NCI-H526 (cell line): ENCODE data around the gene SENP8.
"Not testable (repeated sequence)": the region's sequence is repeated elsewhere in the genome, so short reads cannot be mapped to it uniquely, and the experiment has no call there.

ENCODE experiments used
- DNase-seq, 2 experiments: peaks; one replicate each; lab custom pipeline; 2025; lab: John Stamatoyannopoulos, UW

Gene SENP8

DNA sequence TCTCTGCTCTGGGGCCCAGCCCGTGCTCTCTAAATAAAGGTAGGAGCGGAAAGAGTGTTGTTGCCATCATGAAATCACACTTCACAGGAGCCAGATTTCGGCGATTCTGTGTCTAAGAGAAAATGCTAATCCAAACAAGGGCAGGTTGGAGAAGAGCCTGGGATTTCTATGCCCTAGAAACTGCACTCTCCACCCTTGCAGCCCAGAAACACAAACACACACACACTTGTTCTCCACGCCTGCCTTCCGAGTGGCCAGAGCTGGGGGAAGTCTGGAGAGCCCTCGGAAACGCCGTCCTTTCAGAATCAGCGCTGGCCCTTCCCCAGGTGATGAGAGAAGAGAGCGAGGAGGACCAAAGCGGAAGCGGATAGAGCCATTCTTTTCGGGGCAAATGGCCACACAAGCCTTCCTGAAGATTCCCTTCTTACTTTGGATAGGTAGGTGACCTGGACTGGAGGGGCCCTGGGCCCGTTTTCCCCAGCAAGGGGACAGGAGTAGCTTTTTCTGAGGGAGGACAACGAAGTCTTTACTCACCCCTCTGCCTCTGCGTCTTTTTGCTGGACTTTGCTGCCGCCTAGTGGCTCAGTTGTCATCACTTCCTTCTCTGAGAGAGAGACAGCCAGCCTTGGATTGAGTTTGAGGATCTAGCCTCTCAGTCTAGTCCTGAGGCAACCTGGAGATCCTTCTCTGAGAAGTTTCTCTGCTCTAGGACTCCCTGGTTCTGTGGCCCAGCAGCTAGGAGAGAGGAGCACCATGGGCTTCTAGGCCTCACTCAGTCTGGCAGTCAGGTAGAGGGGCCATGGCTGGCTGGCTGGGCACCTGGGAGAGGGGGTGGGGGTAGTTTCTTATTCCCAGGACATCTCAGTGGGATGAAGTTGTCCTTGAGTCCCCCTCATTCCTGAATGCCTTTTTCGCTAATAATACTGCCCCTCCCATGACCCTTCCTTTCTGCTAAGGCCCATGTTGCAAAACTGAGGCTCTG is 37.7 kb downstream of the SENP8 start:
- peak; percentile 74 to 91 for DNase-seq

DNA sequence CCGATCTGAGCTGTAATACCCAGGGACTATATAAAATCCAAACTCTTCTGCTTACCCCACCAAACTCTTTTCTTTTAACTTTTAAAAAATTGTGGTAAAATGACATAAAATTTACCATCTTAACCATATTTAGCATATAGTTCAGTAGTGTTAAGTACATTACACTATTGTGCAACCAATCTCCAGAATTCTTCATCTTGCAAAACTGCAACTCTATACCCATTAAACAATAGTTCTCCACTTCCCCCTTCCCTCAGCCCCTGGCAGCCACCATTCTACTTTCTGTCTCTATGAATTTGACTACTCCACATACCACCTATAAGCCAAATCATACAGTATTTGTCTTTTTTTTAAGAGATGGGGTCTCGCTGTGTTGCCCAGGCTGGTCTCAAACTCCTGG is 38.7 kb downstream of the SENP8 start:
- no peak for DNase-seq

DNA sequence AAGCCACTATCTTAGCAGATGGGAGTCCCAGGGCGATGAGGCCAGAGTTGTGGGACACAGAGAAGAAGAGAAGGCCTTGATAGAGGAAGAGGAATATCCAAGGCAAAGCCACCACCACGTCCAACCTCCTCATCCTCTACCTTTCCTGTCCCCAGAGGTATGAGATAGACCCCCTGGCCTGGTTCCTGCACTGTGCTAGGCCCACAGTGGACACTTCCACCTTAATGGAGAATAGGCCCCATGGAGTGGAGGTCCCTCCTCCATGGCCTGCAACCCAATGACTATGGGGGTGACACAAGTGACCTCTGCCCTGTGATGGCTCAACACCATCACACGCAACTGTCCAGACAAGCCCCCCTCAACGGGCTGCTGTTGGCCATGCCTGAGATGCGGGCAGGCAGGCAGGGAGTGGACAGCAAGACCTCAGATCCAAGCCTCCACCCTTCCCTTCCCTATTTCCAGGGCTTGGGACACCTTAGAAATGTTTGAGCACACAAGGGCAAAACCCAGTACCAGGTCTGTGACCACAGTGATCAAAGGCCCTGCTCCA is 42.6 kb downstream of the SENP8 start:
- DNase-seq = no peak

DNA sequence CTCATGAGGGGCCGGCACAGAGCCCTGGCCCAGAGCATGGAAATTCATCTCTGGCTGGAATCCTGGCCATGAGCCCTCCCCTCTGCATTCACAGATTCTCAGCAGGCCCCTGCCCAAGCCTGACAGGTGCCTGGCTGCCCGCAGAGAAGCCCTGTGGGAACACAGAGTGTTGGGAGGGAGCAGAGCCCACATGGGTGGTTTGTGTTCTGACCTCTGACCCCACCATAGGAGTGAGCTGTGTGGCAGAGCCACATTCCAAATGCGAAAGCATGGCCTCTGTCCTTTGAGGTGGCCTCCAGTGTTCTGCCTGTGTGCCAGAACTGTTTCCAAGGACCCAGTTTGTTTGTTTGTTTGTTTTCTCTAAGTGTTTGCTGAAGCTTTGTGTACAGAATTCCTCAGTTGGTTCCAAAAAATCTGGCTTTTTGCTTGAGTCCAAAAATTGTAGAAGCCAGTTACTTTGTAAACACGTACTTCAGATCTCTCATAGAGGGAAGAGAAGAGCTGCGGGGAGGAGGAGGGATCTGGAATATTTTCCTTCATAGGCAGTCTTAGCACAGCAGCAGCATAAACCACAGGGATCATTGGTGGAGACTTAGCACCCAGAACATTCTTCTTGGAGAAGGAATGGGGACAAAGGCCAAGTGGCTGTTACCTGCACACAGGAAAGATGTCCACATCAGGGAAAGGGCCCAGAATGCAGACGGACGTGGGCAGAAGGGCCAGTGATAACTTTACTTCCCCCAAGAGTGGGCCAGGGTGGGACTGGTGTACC is 43.3 kb downstream of the SENP8 start:
- DNase-seq = no peak

DNA sequence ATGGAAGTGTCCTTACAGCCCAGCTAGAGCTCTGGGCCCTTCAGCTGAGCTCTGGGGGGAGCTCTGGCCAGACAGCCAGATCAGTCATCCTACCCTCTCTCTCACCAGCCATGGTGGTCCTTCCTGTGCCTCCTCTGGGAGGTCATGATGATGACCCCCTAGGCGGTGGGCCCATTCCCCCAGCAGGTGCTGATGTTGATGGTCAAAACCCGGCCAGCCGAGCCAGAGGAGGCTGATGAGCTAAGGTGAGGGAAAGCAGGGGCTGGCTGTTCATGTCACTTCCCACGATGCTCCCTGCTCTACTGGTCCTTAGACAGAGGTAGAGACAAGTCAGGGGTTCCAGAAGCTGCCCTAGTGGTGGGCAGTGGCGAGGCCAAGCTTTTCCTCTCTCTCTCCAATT is 44.4 kb downstream of the SENP8 start:
- no peak for DNase-seq

DNA sequence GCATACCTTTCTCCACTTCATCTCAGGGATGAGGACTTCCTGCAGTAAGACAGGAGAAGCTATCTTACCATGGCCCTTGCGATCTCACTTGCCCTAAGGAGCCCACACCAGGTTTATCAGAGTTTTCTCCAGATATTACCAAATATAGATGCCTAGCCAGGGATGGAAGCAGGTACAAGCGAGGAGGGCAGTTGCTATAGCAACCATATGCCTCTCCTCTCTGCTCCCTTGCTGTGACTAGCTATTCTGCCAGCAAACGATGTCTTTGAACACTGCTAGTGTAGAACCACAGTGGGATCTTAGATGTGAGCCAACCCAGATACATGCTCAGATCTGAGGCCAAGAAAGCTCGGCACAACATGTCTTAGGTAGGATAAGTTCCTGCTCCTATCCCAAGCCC is 45.5 kb downstream of the SENP8 start:
- DNase-seq = no peak

DNA sequence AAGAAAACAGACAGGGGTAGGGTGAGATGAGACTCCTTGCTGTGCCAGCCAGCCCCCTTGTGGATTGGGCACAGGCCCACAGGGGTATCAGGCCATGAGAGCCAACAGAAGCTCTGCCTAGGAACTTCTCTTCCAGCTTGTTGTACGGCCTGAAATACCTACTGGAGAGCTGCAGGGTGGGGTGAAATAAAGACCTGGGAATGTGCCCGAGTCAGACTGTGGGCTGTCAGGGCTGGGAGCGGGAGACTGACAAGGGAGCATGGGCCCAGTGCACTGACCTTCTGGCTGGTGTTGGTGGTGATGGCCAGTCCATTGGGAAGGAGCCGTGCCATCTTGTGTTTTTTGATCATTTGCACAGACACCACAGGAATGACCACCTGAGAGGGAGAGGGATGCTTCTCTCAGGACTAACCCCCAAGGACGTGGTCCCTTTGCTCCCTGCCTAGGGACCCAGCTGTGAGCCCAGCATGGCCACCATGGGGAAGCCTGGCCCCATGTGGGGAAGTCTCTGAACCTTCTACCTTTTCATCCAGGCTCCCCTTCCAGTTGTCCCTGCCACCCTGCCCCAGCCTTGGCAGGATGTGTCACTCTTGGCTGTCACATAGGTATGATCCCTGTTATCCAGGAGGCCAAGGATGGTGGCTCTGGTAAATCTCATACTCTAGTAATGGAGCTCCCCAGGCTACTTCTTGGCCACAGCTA is 48.7 kb downstream of the SENP8 start:
- no peak for DNase-seq

DNA sequence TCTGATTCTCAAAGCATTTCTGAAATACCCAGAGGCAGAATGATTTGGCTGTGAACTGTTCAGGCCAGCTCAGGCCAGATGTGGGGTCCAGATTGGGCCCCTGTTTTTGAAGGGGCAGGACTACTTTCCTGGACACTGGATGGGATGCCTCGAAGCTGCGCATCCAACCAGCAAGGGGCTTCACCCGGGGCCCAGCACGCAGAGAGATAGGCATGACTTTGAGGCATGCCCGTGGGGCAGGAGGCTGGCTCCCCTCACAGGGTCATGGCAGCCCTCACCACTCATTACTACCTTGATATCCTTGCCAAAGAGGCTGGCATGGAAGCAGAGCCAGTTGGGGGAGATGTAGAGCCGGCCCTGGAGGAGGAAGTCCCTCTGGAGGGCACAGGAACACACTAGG is 49.2 kb downstream of the SENP8 start:
- no peak for DNase-seq

DNA sequence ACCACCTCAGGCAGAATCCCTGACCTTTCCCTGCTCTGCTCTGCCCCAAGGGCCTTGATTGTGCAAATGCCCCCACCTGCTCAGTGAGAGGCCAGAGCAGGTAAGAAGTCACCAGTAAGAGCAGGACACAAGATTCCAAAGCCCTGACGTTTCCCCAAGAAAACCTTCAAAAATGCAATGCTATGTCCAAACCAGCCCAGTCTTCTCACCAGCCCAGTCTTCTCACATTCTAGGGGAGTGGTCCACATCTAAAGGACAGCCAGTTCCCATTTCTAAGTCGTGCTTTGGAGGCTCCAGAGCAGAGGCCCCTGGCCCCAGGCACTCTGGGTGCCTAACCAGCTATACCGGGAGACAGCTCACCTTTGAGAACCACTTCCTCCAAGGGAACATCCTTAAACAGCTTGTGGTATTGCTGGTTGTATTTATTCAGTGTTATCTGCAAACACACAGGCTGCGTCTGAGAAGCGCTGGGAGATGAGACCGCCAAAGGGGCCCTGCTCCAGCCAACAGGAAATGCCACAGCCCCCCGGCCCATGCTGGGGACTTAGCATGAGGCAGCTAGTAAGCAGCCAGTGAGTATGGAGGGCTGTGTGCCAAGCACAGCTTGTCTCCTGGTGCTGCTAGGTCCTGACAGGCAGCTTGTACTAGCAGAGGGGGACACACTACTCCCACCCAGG is 50.1 kb downstream of the SENP8 start:
- DNase-seq = no peak

DNA sequence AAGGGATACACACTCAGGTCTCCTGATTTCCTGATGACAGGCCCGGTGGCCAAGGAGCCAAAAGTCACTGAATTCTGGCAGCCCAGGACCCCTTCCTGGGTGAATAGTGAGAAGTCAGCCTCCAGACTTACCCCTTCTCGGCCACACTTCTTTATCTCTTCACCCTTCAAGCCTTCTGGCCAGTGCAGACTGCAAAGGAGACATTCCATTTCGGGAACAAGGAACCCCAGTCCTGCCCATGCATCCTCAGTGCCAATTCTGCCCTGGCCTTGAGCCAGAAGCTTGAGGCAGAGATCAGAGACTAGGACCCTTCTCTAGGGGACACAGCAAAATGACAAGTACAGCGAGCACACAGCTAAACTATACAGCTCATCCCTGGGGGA is 50.6 kb downstream of the SENP8 start:
- DNase-seq = no peak

DNA sequence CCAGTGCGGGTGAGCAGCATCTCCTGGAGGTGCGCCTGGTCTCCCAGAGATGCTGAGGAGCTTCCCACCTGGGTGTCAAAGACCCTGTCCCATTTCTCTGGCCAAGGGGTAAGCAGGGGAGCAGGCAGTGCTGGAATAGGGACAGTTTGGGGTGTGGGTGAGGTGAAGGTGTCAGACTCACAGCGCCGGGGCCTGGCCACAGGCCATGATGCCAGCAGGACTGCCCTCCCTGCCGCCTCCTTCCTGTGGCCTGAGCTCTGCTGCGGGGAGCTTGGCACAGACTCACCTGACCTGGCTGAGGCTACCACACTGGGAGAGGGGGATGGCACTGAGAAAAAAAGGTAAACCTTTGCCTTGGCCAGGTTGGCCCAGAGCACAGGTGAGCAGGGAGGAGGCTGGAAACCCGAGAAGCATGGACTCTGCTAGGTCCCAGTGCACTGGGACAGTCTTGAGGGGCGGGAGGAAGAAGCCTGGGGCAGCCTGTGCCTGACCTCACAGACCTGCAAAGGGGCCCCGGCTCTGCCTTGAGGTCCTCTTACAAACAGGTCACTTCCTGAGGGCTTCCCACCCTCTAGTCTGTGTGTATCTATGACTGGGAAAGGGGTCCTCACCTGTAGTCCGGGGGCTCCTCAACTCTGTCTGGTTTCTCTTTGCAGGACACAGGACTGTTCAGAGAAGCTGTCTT is 51.2 kb downstream of the SENP8 start:
- DNase-seq = no peak

DNA sequence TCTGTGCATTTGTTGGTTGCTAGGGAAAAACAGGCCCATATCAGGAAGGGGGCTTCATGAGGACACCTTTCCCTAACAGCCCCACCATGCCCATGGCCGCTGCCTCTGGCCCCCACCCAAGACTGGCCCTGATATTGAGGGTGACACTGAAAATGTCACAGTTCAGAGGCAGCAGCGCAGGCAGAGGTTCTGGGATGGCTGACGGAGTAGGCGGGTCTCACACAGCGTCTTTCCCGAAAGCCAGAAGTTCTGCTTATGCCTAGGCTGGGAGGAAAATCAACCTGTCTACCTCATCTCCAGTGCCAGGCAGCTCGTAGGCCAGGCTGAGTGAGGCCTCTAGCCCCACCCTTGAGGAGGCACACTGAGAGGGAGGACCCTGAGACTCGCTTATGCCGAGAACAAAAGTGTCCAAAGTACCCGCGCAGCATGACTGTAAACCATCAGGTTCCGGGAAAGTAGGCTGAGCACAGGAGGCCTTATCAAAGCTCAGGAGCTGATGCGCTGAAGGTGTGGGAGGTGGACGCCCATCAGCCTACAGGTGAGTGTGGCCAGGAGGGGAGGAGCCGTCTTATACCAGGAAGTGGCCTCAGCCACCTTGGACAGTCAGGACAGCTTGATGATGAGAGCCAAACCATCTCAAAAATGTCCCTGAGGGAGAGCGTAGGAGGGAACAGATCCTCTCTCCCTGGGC is 51.9 kb downstream of the SENP8 start:
- DNase-seq = no peak

DNA sequence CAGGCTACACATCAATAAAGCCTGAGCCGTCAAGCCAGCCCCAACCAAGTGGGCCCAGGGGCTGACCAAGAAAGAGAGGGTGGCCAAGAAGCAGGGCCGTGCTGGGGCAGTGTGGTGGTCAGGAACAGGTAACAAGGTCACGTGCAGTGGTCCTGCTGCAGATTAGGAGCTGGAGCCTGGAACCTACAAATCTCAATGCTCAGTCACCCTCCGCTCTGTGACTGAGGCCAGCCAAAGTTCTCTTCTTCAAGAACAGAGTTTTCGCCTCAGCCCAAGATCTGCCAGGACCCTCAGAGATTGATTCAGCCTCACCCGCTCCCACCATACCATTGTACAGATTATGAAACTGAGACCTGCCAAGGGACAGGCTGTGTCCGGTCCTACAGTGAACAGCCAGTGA is 52.5 kb downstream of the SENP8 start:
- no peak for DNase-seq

DNA sequence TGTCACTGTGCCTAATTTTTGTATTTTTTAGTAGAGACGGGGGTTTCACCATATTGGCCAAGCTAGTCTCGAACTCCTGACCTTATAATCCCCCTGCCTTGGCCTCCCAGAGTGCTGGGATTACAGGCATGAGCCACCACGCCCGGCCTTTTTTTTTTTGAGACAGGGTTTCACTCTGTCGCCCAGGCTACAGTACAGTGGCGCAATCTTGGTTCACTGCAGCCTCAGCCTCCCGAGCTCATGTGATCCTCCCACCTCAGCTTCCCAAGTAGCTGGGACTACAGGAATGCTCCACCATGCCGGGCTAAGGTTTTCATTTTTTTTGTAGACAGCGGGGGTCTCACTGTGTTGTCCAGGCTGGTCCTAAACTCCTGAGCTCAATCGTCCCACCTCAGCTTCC is 53.8 kb downstream of the SENP8 start:
- not testable (repeated sequence) for DNase-seq

DNA sequence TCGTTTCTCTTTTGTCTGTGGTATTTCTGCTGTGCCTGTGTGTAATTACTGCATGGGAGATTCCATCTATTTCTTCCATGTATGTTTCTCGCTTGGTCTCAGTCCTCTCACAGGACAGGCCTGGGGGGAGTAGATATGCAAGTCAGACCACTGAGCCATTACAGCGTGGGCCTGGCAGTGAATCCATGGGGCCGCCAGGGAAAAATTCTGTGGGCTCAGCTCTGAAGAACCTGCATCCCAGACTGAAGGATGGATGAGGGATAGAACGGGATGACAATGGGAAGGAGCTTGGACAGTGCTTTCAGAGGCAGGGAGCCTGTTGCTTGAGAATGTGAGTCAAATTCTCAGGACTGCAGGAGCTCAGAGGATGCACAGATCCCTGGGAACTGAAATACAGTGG is 54.6 kb downstream of the SENP8 start:
- DNase-seq = no peak

DNA sequence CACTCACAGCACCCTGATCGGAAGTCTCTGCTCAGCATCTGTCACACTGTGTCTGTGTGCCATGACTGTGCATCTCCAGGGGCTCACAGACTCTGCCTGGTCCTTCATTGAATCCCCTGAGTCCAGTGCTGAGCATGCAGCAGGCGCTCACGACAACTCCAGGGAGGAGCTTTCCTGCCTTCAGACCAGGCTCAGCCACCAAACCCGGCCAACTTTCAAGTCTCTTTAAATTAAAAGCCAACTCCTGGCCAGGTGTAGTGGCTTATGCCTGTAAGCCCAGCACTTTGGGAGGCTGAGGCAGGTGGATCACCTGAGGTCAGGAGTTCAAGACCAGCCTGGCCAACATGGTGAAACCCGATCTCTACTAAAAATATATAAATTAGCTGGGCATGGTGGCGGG is 55.2 kb downstream of the SENP8 start:
- DNase-seq = no peak

DNA sequence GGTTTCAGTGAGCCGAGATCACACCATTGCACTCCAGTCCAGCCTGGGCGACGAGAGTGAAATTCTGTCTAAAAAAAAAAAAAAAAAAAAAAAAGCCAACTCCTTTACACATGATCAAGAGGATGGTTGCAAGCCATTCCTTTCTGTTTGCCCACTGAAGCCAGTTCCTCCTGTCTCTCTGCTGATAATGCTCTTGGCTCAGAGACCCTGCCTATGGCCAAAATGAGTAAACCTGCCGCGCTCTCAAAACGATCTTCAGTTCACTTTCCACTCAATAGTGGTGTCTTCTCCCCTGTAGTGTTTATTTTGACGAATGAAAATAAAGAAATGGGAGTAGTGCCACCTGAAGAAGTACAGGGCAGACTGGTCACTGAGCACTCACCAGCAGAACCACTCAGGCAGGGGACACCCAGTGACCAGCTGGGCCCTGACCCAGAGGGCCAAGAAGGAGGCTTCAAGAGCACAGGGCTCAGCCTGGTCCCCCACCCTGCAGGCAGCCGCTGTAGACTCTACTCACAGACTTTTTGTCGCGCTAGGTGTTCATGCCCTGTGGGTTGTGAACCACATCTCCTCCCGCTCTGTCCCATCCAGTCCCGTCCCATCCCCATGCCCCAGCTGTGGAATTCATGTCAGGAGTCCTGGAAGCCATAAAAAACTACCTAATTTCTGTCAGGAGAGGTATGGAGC is 55.8 kb downstream of the SENP8 start:
- DNase-seq = no peak

DNA sequence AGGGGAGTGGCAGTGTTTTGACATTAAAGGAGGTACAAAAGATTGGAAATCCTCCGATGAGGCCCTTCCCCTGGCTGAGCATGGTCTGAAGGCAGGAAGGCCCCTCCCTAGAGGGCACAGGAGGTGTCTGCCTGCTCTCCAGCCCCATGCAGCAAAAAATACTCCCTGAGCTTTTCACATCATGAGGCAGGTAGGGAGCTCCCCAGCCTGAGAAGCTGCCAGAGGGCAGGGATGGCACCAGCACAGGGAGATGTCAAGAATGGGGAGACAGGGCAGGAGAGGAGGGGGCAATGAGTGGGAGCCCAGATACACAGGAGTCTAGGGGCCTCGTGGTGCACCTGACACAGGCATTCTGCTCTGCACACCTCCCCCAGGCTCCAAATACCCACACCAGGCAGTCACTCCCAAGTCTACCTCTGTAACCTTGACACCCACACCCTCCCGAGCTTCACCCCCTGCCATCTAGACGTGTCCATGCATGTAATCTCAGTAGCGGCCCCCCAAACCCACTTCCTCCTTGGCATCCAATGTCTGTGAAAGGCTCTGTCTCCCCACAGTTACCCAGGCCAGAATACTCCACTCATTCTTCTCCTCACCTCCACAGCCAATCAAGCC is 56.5 kb downstream of the SENP8 start:
- DNase-seq = no peak
